Stimulated activated CD4-positive, alpha-beta T cell treated with anti-CD3 and anti-CD28 coated beads, TNF-alpha, amount 100 ng/mL, for 4 hours (primary cell): ENCODE results near the gene C1orf52.
A peak's percentile ranks its signal among the peaks of the same experiment; 100 is the strongest.
"Not testable (repeated sequence)": the region's sequence is repeated elsewhere in the genome, so short reads cannot be mapped to it uniquely, and the experiment has no call there.

Source experiments
- DNase-seq, 3 experiments: peaks; one replicate each; pipeline ENCODE4 v3.0.0-alpha.2; 2020; ENCODE audit warnings: low read depth in 3 of 3

C1orf52 gene

DNA sequence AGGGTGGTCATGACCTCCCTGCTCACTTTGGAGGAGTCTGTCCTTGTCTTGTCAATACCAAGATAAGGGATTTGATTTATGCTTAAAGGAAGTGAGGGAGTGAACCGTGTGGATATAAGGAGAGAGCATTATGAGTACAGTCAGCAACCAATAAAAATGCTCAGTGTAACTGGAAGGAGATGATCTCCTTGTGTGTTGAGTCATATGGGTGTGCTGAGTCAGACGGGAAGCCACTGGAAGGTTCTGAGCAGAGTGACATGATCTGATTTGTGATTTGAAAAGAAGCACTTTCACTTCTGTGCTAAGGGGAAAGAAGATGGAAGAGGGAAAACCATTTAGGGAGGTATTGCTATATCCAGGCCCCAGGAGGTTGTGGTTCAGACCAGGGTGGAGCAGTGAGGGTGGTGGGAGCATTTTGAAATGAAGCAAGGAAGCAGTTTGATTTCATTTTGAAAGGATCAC is 19.4 kb upstream of the C1orf52 start:
- peak in 2 of 3 experiments; percentile 41 to 42 for DNase-seq

DNA sequence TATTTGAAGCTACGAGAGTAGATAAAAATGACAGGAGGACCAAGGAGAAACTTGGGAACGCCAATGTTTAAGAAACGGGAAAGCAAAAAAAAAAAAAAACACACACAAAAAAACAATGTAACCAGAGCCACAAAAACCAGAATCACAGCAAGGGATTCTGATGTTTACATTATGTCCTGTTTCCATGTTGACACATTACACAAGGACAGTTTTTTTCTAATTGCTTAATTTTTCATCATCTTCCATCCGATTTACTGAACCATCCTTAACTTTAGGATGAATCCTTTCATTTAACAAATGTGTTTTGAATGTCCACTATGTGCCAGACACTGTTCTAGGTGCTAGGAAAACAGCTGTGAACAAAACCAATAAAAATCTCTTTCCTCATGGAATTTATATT is 18.3 kb upstream of the C1orf52 start:
- DNase-seq, result no peak

DNA sequence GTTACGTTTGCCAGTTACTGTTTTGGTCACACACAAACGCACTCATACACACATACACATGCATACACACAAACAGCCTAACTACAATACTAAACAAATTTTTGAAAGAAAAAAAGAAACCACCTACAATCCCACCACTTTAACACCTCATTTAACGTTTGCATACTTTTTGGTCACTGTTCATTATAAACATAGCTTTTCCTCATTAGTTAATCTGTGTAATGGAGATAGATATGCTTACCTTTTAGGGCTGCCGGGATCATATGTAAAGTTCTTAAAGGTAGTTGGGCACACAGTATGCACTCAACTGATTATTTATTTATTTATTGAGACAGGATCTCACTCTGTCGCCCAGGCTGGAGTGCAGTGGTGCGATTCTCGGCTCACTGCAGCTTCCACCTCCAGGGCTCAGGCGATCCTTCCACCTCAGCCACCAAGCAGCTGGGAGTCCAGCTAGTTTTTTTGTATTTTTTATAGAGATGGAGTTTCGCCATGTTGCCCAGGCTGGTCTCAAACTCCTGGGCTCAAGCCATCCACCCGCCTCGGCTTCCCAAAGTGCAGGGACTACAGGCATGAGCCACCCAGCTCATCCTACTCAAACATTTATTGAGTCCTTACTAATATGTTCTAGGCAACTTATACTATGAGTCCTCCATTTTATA is 17.6 kb upstream of the C1orf52 start:
- no peak for DNase-seq

DNA sequence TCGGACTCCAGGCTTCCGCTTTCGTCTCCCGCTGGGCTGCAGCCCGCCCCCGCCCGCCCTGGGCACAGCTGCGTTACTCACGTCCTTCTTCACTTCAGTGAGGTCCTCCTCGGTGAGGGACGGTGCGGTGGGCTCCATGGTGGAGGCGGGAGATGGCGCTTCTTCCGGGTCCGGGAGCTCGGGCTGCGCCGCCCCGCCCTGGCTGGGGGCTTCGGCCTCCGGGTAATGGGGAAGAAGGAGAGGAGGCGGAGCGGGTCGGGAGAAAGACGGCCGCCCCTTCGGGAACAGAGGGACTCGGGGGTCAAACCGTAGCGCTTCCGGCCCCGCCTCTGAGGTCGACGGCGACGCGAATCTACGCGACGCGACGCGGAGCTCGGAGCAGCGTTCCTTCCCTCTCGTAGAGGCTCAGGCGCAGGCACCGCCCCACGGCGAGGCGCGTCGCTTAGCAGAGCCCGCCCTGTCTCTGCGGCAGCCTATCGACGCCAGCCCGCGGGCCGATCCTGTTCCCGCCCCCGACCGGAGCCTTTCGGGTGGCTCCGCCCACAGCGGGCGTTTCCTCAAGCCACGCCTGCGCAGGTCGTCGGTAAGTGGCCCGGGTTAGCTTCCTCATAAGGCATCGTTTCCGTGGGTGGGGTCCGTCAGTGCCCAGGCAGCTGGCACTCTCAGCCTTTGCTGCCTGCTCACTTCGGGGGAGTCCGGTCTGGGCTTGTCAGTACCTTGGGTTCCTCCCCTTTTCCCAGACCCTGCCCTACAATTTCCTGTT is 16.9 kb upstream of the C1orf52 start, which contains the start of gene BCL10:
Gene BCL10 (minus strand): TSS at position 418 of the 763 bp plus-strand sequence. CDS start 280 bp downstream, at position 138.
- DNase-seq, result peak; percentile 91 to 94 (median 93)

DNA sequence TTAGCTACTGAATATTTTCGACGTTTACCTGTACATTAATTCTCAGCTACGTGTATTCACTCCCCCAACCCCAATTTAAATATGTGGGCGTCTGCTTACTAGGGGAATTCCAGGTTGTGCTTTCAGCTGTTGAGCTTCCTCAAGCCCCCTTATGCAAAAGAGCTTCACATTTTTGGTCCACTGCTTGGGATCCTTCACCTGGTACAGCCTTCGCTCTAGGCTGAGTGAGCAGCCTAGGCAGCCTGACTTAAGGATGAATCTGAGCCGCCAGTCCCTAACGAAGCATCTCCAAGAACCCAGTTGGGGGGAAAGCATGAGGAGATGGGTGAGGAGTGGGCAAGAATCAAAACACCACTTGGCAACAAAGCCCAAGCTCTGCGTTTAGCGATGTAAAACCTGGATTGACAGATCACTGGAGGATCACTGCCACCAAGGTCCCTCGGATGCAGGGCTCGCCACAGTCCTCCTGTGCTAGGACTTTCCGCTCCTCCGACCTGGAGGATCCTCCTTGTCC is 16.3 kb upstream of the C1orf52 start:
- DNase-seq, result no peak

DNA sequence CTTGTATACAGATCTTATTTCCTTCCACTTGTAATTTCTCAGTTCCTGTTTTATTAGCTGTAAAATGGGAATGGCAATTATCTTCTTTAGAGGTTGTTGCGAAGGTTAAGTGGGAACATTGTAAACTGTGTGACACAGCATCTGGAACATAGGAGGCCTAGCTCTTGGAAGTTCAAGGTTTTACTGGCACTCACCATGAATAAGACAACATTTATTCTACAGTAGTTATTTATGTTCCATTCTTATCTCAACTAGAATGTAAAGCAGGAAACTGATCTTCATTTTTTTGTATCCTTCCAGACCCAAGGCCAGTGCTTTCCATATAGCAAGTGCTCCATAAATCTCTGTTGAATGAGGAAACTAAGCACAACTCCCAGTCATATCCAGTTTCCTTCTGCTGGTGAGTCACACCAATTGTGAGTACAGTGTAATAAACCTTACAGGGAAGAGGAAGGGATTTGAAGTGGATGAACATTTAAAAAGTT is 15.5 kb upstream of the C1orf52 start:
- DNase-seq, result no peak

DNA sequence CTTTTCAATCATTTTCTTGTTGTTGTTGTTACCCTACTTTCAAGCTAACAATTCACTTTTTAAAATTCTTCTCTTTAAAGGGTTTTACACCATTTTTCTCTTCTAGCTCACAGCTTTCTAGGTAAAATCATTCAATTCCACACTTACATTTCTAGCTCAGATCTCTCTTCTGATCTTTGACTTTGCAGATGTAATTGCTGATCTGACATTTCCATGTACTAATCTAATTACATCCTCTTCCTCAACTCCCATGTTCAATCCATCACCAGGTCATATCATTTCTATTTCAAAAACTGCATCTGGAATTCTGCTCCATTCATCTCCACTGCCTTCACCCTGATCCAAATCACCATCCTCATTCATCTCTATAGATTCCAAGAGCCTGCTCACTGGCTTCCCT is 13.9 kb upstream of the C1orf52 start:
- no peak for DNase-seq

DNA sequence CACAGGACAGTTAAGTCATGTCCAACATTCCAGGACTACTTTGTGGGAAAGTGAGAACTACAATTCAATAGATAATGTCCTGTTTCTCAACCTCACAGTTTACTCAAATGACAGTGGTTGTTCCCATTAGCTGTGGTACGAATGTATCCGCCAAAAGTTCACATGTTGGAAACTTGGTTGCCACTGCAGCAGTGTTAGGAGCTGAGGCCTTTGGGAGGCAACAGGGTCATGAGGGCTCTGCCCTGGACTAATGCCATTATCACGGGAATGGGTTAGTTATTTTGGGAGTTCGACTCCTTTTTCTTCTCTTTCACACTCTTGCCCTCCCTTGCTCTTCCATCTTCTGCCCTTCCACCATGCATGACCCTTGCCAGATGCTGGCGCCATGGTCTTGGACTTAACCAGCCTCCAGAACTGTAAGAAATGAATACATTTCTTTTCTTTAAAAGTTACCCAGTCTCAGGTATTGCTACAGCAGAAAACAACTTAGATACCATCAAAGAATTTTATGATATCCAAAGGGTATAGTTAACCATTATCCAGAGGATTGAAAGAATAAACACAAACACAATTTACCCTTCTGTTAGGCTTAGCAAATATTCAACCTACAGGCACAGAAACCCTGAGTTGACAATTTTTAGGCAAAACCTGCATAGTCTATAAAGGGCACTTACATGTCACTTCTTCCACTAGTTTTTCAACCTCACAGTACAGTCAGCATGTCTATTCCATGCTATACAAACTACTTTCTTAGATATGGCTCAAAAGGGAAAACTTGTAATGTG is 9.5 kb upstream of the C1orf52 start:
- no peak for DNase-seq

DNA sequence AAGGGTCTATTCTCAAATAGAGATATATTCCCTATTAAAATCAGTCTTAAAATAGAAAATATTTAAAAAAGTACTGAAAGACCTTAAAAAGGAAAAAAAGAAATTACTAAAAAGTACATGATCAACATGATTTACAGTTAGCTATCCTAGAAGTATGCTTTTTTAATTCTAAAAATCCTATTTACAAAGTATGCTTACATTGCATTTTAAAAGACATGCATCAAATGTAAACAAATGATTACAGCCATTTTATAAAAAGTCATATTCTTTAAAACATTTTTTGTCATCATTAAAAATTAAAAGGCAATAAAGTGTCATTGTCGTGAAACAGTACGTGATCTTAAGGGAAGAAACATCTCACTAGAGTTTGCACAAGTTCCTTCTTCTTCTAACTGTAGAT is 7.9 kb upstream of the C1orf52 start:
- DNase-seq, result no peak

DNA sequence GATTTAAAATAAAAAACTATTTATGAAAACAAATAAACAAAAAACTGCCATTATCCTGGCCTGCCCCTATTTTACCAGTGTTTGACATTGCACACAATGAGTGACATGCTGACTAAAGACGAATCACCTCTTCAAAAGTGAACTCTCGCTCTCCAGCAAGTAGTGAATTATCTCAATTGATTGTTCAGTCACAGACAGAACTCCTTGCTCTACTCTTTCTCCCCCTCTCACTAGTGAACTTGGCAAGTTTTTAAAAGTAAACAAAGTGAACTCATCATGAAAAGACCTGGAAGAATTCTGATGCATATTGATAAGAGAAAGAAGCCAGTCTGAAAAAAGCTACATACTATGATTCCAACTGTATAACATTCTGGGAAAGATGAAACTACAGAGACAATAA is 4.7 kb upstream of the C1orf52 start:
- DNase-seq, result no peak

DNA sequence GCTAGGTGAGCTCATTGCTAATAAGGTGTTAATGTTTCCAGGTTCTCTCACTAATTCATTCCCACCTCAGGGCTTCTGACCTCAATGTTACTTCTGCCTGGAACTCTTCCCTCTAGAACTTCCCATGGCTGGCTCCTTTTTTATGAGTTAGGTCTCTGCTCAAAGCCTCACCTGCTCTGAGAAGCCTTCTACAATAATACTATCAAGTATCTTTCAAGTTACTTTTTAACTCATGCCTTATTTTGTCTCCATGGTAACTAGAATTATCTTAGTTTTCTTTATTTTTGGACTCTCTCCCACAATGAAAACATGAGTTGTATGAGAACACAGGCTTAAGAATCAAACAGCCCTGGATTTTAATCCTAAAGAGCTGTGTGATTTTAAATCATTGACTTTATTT is 3.5 kb upstream of the C1orf52 start:
- no peak for DNase-seq

DNA sequence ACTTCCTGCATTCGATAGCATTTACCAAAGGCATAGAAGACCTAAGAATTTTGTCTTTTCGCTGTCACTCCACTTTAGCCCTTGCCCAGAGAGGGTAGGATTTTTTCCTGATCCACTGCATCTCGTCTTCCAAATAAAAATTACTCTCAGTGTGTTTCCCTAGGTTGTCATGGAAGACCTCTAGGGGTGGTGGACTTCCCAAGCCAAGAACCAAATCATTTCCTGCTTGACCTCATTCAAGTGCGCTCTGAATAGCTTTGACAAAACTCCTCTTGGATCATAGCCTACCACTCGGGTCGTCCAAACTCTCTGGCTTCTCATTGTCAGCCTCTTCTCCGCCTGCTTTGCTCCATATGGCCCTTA is 431 bp upstream of the C1orf52 start:
- DNase-seq, result no peak

DNA sequence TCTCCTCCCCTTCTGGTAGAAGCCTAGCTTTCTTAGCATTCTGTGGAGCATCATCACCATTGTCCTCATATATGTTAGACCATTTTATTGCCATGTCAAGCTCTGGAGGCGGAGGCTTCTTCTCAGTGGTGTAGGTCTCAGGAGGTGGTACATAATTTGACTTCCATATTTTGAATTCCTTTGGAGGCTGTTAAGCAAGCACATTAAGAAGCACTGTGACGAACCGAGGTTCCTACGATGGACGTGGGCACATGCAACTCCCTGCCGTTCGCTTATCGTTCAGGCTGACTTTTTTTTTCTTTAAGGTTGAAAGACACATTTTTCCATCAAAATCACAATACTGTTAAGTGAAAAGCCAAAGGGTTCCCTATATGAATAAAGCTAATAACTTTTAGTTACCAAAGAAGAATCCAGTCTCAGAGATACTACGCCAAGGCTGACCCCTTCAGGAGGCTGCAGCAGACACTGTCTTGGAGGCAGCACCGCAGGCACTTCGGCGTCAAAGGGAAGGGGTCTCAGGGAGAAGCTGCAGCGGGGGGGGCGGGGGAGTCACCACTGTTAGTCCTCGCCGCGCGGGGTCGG is 835 bp downstream of the C1orf52 start:
- no peak for DNase-seq

DNA sequence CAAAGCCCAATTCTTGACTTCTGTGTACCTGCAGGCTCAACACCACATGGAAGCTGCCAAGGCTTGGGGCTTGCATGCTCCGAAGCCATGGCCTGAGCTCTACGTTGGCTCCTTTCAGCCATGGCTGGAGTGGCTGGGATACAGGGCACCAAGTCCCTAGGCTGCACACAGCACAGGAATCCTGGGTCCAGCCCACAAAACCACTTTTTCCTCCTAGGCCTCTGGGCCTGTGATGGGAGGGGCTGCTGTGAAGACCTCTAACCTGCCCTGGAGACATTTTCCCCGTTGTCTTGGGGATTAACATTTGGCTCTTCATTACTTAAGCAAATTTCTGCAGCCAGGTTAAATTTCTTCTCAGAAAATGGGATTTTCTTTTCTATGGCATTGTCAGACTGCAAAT is 10.4 kb downstream of the C1orf52 start:
- not testable (repeated sequence) for DNase-seq

DNA sequence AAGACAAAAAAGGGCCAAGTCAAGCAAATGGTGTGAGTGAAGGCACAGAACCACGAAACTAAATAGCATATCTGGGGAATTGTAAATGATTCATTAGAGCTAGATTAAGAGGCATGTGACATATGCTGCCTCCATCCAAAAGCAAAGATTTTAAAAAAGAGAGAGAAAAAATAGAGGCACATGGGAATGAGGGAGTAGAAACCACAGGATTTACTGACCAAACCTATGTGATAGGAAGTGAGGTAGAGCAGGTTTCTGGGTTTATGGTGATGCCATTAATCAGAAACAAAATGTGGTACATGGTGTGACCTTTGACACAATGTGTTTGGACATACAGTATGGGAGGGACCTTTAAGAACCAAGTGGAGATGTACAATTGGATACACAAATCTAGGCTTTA is 13.6 kb downstream of the C1orf52 start:
- no peak for DNase-seq

DNA sequence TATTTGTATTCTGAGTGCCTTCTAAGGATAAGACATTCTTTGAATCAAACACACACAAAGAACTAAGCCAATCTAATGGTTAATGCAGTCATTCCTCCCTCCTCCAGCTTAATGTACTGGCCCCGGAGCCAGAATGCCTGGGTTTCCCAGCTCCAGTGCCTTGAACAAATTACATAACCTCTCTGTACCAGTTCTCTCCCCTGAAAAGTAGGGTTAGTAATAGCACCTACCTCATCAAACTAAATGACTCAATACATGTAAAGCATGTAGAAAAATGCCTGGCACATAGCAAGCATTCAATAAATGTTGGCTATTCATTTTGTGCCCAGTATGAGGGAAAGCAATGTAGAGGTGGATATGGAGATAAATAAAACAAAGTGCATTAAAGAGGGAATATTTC is 14.0 kb downstream of the C1orf52 start:
- no peak for DNase-seq

DNA sequence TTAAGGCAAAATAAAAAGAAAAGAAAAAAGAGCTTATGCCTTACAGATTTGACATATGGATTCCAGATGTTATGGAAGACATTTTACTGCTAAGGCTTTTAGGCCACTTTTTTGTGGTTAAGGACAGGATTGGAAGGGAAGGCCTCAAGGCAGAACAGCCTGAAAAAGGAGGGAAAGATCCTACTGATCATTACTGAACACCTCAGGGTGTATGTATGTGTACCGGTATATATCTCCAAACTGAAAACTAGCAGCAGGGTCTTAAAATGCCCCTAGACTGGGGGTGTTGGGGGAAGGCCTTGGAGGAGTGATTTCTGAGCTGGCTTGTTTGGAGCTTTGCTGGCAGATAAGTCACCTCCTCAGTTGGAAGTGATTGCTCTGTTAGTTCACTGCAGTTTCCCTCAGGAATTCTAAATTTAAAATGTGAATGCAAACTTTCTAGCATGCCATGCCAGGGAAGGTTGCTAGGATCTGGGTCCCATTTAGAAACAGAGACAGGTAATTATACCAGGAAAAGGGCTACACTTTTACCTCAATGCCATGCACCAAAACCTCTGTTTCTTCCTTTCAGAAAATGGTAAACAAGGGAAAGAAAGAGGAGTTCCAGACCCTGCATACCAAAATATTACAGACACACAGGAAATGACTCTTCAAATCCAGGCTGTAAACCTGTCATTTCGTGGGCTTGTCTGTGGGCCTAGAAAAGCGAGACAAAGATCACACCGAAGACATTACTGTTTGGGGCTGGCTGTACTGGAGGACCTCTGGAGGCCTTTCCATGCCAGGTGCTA is 15.0 kb downstream of the C1orf52 start:
- no peak for DNase-seq

DNA sequence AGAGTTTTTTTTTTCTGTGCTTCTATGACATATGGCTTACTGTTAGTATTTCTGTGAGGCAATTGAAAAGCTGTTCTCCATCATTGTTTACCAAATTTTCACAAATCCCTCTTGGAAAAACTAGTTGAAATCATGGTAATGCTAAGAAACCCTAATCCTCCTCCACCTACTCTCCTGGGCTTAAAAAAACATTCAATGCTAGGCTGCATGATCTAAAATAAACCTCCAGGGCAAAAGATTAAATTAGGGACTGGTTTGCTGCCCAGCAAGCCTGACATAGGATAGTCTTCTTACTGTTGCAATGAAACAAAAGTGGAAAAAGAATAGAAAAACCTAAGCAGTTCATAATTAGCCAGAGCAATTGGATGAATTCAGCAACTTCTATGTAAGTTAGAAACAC is 16.1 kb downstream of the C1orf52 start:
- DNase-seq, result no peak

DNA sequence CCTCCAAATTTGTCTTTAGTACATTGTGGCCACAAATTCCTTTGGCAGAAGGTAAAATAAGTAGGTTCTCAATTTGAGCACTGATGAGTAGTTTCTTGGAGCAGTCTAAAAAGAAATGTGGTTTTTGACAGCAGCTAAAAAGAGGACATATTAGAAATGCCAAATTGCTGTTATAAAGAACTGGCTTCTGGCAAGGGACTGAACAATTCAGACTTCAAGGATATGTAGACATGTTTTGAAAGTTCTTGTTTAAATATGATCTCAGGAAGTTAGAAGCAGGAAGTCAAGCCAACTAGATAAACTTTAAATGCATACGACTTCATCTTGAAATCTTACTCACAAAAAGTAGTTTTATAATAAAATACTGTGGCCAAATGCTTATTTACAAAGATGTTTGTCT is 18.8 kb downstream of the C1orf52 start:
- no peak for DNase-seq

DNA sequence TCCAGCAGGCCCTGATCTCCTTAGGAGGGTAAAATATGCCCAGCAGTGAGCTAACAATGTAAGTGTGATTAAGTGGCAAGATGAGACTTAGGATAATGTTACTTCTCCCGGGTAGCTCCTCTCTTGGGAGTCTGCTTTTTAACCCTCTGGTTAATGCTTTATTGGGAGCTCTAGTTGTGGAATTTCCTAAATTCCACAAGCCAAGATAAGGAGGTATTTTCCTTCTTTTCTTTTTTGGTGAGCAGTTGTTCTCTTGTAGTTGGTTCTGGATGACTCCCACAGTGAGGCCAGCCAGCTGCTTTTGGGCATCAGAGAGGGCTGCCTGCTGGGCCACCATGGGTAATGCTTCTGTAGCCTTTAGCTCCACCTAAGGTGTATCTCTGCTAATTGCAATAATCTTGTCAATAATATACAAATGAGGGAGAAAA is 19.3 kb downstream of the C1orf52 start:
- DNase-seq, result no peak

DNA sequence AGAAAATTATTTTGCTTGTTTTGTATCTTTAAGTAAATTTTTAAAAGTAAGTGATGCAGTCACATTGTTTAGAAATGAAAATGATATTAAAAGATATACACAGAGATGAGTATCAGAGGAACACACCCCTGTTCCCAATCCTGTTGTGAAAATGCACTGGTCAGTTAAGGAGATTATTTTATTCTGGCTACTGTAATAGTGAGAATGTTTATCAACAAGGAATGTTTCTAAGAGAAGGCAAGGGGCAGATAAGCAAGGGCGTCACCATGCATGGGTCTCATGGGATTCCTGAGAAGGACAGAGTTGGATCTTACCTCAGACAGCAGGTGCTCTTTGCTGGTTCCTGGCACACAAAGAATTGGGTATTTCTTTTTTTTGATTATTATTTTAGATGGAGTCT is 21.8 kb downstream of the C1orf52 start:
- DNase-seq, result no peak
